HS-27A (cell line): ENCODE measurements around the gene SLC16A3.
"Not testable (repeated sequence)": the region's sequence is repeated elsewhere in the genome, so short reads cannot be mapped to it uniquely, and the experiment has no call there.

Source experiments
- DNase-seq: peaks from one replicate; pipeline ENCODE4 v3.0.0-alpha.2; 2012; ENCODE audit warnings: low read depth, missing footprints

SLC16A3 gene

DNA sequence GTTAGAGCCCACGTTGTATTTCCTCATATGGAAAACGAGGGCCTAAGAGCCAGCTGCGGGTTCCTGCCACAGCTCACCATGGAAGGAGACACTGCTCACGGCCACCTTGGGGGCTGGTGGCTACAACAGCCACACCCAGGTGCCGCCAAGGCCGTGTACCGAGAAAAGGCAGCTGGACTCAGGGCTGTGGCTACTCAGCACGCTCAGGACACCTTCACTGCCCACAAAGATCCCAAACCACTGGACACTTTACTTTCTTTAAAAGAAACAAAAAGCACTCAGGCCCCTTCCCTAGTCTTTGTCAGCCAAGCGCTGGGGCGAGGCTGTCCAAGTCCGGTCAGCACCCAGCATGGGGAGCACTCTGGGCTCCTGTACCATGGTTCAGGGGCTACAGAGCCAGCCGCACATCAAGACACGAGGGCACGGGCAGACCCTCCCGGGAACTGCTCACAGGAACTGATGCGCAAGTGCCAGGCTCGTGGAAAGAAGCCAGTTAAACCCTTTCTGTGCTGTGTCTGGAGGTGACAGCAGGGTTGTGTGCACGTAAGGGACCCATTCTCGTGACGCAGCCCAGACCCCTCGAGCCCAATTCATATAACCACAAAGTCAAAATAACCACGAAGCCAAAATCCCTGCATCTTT is 18.5 kb downstream of the SLC16A3 start:
- no peak for DNase-seq

DNA sequence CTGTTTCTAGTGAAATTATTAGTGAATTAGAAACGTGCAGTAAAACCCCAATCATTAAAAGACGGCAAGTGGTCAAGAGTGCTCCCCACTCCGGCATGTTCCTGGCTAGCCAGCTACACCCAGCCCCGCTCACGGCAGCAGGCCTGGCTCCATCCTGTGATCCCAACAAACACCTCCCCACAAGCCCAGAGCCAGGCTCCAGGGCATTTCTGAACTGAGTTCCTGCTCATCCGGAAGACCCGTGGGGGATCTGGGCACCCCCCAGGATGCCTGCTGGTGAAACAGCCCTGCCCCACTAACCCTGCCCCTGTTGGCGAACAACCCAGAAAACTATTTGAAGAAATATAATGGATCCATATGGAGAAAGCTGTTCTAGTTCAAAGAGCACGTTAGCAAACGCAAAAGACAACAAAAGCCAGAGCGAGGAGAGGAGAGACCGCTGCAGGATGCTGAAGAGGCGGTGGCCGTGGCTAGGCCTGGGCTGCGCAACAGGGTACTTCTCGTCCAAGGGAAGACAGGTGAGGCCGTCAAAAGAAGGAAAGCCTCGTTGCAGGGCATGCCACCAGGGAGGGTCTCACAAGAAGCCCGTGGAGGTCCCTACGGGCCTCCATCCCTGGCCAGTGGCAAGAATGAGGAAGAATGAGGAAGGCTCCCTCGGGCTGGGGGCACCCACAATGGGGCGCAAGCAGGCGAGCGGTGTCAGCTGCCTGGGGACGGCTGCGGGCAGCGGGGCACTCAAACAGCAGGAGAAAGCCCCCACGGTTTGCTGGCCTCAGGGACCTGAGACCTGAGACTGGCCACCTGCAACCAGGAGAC is 19.2 kb downstream of the SLC16A3 start:
- DNase-seq: no peak

DNA sequence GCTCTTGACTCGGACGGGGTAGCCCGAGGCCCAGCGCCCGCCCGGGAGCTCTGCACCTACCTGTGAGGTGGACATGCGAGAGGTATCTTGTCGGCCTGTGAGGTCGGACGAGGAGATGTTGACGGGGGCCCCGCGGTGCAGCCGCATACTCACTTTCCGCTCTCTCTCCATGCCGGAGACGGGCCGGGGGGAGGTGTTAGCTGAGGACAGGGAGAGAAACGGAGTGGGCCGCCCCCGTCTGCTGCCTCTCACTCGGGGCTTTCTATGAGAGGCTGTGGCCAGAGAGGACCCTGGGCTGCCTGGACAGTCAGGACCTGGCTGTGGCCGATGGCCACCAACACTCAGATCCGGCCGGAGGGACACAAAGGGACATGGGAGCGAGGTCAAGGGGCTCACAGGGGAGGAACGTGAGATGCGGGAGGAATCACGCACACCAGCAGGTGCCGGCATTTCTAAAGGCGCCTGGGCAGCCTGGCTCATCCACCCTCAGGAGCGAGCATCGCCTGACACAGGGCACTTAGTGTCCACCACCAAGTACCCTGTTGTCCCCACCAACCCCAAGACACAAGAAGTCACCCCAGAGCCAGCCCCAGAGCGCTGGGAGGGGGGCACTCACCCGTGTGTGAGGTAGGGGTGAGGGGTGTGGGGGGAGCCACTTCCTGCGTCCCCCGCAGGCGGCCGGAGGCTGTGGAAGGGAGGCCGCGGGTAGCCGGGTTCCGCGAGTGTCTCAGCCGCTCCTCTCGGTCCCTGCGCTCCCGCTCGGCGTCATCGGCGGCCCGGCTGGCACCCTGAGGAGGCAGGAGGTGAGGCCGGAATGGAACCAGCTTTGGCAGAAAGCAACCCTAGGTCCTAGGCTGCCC is 20.2 kb downstream of the SLC16A3 start:
- DNase-seq: no peak

DNA sequence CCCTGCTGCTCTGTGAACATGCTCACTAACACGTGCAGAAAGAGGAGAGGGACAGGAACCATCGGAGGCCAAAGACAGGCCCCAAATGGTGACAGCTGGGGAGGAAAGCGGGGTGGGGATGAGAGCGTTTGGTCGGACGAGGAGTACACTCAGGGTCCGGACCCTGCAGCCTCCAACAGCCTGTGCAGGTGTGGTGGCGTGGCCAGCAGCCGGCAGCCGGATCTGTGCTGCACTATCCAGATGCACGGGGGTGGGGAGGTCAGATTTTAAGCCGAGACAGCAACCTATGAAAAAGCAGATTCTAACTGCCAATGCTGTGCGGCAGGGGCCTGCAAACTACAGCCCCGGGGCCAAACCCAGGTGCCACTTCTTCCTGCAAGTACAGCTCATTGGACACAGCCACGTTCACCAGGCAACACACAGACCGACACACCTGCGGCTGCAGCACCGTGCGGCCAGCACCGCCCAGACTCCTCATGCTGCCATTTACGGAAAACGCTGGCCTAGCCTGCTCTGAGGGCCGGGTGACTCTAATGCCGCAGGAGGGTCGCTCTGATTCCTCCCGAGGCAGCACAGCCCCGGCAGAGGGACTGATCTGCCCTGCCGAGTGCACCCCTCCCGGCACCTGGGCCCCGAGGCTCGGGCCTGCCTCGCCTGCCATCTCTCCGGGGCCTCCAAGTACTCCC is 21.2 kb downstream of the SLC16A3 start:
- DNase-seq: no peak

DNA sequence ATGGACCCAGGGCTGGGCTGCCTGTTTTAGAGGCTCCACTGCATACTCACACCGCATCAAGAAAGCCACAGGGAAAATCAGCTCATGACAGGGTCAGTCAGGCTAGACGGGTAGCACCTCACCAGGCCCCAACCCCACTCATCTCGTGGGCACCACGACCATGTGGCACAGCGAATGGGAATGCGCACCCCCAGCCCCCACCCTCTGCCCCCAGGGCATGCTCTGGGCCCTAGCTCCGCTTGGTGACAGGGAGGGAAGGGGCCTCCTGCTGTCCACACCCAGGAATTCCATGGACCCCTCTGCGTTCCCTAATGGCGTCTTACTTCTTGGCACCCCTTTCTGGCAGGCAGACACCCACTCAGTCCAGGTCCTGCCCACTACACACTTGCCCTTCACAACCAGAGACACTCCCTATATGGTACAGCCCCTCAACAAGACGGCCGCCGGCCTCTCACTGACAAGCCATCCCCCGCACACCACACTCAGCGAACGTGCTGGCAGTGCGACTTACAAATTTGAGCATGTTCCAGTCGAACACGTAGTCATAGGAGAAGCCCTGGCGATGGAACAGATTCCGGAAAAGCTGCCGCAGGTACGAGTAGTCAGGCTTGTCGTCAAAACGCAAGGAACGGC is 22.1 kb downstream of the SLC16A3 start:
- no peak for DNase-seq

DNA sequence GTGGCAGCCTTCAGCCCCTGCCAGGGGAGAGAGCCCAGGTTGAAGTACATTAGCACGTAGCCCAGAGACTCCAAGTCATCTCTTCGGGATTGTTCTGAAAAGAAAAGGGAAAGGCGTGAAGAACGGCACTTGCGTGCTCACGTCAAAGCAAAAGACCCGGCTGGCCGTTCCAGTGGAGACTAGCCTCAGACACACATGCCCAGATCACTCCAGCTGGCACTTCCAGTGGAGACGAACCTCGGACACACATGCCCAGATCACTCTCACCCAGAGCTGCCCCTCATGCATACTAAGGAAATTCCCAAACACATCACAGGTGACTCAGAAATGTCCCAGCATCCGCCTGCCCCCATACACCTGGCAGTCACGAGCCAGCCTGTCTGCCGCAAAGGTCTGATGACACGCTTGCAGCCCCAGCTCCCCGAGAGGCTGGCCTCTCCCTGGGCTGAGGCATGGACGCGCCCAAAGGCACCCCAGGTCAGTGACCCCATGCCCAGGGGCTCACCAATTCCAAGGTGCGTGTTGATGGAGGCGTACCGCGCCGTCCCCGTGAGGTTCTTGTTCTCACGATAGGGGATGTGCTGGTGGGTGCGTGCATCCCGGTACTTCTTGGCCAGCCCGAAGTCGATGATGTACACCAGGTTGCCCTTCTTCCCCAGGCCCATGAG is 23.8 kb downstream of the SLC16A3 start:
- DNase-seq: no peak

DNA sequence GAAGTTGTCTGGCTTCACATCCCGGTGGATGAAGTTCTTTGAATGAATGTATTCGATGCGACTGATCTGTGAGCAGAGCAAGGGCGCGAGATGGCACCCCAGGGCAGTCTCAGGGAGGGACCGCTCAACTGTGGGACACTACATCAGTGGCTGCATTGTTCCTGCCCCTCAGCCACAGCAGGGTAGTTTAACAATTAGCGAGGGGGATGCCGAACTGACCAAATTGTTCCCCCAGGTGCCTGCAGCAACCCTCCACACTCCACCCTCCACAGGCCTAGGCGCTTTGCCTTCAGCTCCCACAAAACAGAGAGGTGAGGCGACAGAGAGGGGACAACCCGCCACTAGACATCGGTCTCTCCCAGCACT is 24.3 kb downstream of the SLC16A3 start:
- no peak for DNase-seq

DNA sequence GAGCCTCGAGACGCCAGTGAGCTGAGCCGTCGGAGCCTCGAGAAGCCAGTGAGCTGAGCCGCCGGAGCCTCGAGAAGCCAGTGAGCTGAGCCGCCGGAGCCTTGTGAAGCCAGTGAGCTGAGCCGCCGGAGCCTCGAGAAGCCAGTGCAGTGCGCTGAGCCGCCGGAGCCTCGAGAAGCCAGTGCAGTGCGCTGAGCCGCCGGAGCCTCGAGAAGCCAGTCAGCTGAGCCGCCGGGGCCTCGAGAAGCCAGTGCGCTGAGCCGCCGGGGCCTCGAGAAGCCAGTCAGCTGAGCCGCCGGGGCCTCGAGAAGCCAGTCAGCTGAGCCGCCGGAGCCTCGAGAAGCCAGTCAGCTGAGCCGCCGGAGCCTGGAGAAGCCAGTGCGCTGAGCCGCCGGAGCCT is 25.3 kb downstream of the SLC16A3 start:
- not testable (repeated sequence) for DNase-seq

DNA sequence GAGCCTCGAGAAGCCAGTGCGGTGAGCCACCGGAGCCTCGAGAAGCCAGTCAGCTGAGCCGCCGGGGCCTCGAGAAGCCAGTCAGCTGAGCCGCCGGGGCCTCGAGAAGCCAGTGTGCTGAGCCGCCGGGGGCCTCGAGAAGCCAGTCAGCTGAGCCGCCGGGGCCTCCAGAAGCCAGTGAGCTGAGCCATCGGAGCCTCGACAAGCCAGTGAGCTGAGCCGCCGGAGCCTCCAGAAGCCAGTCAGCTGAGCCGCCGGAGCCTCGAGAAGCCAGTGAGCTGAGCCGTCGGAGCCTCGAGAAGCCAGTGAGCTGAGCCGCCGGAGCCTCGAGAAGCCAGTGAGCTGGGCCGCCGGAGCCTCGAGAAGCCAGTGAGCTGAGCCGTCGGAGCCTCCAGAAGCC is 25.9 kb downstream of the SLC16A3 start:
- DNase-seq: not testable (repeated sequence)

DNA sequence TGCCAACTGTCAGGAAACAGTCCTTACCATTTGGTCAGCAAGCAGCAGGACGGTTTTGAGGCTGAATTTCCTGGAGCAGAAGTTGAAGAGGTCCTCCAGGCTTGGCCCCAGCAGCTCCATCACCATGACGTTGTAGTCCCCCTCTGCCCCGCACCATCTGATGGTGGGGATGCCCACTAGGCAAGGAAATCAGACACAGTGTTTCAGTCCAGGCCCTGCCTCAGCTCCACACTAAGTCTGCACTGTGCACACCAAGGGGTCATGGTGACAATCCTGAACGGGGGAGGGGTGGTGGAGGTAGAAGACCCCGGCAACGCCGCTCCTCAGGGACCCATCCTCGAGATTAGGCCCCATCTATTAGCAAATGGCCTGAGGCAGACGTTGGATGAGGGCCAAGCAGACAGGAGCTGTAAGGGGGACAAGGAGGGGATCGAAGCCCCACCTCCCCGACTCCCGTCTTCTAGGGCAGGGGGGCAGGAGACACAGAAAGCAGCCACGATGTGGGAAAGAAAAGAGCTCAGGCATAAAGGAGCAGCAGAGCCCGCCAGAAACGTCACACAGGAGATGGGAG is 26.6 kb downstream of the SLC16A3 start:
- no peak for DNase-seq

DNA sequence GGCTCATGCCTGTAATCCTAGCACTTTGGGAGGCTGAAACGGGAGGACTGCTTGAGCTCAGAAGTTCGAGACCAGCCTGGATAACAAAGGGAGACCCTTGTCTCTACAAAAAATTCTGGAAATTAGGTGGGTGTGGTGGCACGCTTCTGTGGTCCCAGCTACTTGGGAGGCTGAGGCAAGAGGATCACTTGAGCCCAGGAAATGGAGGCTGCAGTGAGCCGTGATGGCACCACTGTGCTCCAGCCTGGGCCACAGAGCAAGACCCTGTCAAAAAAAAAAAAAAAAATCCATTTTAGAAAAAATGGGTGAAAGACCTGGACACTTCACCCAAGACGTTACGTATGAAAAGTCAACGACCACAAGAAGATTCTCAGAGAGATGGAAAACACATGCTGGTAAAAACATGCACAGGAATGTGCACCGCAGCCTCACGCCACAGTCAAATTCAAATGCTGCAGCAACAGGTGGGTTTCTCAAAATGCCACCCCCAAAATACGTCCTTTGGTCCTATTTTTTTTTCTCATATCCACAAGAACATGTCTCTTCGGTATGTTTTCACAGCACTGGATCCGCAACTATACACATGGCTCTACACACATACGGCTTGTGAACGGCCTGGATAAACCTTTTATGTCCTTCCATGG is 27.5 kb downstream of the SLC16A3 start:
- DNase-seq: no peak

DNA sequence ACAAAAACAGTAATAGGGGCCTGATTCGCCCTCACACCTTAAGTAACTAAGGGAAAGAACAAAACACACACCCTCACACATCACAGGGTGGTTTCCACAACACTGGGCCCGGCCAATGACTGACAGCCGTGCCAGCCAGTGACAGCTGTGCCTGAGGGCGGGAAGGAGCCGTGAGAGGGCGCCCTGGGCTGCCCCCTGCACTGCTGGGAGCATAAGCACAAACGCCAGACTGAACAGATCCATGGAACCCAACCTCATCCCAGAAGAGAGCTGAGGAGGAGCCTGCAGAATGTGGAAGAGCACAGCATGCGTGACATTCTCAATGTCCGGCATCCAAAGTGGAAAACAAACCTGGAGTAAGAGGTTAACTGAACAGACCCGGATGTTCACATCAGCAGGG is 28.6 kb downstream of the SLC16A3 start:
- DNase-seq: no peak

DNA sequence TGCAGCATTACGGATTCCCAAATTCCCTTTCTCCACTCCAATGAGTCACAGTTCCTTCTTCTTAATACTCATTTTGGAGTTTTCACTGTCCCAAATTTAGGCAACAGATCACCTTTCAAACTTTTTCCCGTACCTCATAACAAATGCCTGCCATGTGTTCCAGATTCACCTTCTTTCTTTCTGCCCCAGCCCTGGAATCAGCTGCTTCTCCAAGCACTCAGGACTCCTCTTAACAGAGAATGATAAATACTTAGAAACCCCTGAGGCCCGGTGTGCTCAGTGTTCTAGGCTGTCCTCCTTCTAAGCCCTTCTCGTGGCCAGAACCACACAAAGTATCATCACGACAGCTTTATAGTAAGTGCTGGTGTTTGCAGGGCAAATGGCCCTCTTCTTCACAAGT is 29.7 kb downstream of the SLC16A3 start:
- DNase-seq: no peak

DNA sequence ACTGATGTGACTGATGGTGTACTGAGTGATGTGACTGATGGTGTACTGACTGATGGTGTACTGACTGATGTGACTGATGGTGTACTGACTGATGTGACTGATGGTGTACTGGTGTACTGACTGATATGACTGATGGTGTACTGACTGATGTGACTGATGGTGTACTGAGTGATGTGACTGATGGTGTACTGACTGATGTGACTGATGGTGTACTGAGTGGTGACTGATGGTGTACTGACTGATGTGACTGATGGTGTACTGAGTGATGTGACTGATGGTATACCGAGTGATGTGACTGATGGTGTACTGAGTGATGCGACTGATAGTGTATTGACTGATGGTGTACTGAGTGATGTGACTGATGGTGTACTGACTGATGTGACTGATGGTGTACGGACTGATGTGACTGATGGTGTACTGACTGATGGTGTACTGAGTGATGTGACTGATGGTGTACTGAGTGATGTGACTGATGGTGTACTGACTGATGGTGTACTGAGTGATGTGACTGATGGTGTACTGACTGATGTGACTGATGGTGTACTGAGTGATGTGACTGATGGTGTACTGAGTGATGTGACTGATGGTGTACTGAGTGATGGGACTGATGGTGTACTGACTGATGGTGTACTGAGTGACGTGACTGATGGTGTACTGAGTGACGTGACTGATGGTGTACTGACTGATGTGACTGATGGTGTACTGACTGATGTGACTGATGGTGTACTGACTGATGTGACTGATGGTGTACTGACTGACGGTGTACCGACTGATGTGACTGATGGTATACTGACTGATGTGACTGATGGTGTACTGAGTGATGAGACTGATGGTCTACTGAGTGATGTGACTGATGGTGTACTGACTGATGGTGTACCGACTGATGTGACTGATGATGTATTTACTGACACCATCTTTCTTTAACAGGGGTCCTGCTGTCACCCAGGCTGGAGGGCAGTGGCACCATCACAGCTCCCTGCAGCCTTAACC is 31.4 kb downstream of the SLC16A3 start:
- DNase-seq: not testable (repeated sequence)

DNA sequence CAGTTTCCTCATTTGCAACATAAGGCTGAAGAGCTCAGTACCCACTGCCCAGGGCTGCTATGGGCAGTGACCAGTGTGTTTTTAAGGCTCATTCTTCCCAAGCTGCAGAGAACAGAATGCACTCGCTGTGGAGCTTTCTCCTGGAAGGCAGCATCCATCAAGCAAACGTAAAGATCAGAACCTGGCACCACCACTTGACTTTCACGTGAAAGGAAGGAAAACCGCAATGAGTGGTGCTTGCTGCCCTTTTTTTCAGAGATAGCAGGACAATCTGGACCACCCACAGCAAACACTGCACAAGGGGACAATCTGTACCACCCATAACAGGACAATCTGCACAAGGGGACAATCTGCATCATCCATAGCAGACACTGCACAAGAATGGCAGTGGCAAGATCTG is 33.5 kb downstream of the SLC16A3 start:
- DNase-seq: no peak

DNA sequence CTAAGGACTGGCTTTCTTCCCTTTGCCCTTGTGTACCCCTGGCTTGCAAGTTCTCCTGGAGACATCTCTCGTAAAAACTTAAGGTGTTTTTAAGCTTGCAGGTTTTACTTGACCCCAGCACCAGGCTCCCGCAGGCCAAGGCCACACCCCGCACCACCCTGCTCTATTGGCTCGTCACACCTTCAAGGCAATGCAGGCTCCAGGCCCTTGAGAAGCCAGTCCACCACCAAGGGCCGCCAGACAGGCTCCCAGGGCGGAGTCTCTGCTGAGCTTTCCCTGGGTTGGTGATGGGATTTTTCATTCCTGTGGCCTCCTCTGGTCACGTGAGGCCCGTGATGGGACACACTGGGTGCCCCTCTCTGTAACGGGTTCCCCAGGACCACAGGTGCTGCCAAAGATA is 34.8 kb downstream of the SLC16A3 start:
- no peak for DNase-seq

DNA sequence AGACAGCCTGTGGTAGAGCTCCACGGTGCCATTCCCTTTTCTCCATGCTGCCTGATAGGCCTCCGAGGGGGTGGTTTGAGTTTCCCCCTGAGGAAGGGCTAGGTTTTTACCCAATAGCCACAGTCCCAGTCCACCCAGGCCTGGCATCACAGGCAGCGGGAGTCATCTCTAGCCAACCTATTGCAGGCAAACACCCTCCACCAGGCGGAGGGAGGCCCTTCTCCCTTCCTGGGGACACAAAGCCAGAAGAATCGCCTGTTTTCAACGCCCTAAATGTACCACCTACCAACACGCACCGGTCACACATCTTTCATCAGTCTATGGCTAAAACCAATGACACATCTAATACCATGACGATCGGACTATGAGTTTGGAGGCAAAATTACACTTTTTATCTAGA is 37.3 kb downstream of the SLC16A3 start:
- no peak for DNase-seq

DNA sequence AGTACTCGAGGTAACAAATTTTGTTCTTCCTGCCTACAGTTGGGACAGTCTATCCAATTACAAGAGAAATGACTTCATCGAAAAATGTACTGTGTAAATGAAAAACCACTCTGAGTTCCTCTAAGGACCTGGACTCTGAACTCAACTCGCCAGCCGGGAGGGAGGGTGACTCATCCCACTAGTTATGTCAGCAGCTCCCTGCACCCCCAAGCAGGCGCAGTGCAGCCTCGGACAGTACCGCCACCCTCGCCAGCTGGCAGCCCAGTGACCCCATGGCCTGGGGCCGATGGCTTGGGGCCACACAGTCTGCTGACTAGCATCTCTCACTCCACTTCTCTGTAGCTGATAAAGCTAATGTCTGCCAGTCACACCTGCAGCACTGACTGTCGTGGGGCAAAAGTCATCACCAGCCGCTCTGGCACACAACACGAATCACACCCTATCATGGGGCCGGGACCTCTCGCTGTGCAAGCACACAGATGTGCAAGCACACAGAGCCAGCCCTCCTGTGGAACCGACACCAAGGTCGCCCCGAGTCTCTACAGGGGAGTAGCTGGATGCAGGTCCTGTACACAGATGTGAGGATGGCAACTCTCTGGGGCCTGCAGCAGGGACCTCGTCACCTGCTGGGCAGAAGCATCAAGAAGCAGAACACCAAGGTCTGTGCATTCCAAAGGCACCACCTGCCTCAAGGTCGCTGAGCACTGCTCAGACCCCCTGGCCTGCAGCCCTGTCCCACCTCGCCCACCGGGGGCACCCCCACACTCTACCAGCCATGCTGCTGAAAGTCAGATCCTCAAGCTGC is 38.9 kb downstream of the SLC16A3 start:
- DNase-seq: peak; percentile 58
